Esophagus muscularis mucosa (tissue), 4 donors: ENCODE results near the gene NEO1. TPM values are rescaled to one million over a fixed set of nuclear protein-coding genes. Genes with fewer than 3 reads are reported as not detected.

Experiments used
- DNase-seq: peaks from one replicate; pipeline ENCODE4 v3.0.0-alpha.2; 2017; ENCODE audit errors: extremely low spot score
- H3K27ac ChIP-seq, 4 donors: fragments of 200-600 bp; sonication (generic); replicated peaks in 1 of 4; 1 replicate in 3 of 4; 2 replicates in 1 of 4; pipeline ENCODE4 v1.5.1; 2016 to 2019; ENCODE audit warnings: mild to moderate bottlenecking in 1 of 4
- H3K27me3 ChIP-seq, 4 donors: fragments of 200-600 bp; sonication (generic); one replicate each; pipeline versions ENCODE4 v1.5.1 to v1.6.0; 2016 to 2019
- H3K36me3 ChIP-seq, 4 donors: fragments of 200-600 bp; sonication (generic); one replicate each; pipeline ENCODE4 v1.5.1; 2016 to 2019
- H3K4me1 ChIP-seq, 4 donors: fragments of 200-600 bp; sonication (generic); one replicate each; pipeline ENCODE4 v1.5.1; 2016 to 2019
- H3K4me3 ChIP-seq, 4 donors: fragments of 200-600 bp; sonication (generic); 1 replicate in 2 of 4; 2 replicates in 2 of 4; pipeline ENCODE4 v1.5.1; 2016 to 2019; ENCODE audit warnings: mild to moderate bottlenecking in 4 of 4, moderate library complexity in 1 of 4
- H3K9me3 ChIP-seq, 4 donors: fragments of 200-600 bp; sonication (generic); 1 replicate in 3 of 4; 2 replicates in 1 of 4; pipeline ENCODE4 v1.5.1; 2016 to 2019
- EP300 ChIP-seq: sonication (generic); formaldehyde crosslinking; IDR thresholded peaks from one replicate; pipeline ENCODE4 v1.6.1; 2017; ENCODE audit warnings: antibody characterized with exemption
- POLR2A ChIP-seq: fragments of 450-650 bp; IDR thresholded peaks from one replicate; pipeline ENCODE4 v1.6.1; 2017; ENCODE audit warnings: antibody characterized with exemption, moderate library complexity, mild to moderate bottlenecking, low read depth
- POLR2AphosphoS5 ChIP-seq, 2 donors: sonication (generic); formaldehyde crosslinking; IDR thresholded peaks; one replicate each; pipeline ENCODE4 v1.6.1; 2017; ENCODE audit warnings: antibody characterized with exemption in 2 of 2
- WGBS: methylation state at CpG from one replicate; pipeline ENCODE4 v1.1.5; 2018; 5-methylcytosine and 5-hydroxymethylcytosine counted together
- intact Hi-C: fragments of 100-400 bp; cut with DNase I; formaldehyde crosslinking; loops from one replicate; pipeline ENCODE4 v1.15.1; 2023
- total RNA-seq, 4 donors: library from RNA; depleted of rRNA; stranded (reverse); fragments of >200 nt; gene quantifications; one replicate each; pipeline versions ENCODE4 v1.1.0 to v1.2.1, GENCODE V29; 2016
- TF ChIP-seq, protein P1 (sequence below), 3 experiments: fragments of 200-600 bp in 2 of 3; fragments of 450-650 bp in 1 of 3; sonication (generic) in 2 of 3; IDR thresholded peaks; one replicate each; pipeline ENCODE4 v1.5.1; 2017 to 2019; ENCODE audit warnings: antibody characterized with exemption in 3 of 3, mild to moderate bottlenecking in 2 of 3, moderate library complexity in 1 of 3

Gene NEO1
- total RNA-seq, 4 donors from 2014 or later = 38.2 to 61.2 (median 53.5) TPM

DNA sequence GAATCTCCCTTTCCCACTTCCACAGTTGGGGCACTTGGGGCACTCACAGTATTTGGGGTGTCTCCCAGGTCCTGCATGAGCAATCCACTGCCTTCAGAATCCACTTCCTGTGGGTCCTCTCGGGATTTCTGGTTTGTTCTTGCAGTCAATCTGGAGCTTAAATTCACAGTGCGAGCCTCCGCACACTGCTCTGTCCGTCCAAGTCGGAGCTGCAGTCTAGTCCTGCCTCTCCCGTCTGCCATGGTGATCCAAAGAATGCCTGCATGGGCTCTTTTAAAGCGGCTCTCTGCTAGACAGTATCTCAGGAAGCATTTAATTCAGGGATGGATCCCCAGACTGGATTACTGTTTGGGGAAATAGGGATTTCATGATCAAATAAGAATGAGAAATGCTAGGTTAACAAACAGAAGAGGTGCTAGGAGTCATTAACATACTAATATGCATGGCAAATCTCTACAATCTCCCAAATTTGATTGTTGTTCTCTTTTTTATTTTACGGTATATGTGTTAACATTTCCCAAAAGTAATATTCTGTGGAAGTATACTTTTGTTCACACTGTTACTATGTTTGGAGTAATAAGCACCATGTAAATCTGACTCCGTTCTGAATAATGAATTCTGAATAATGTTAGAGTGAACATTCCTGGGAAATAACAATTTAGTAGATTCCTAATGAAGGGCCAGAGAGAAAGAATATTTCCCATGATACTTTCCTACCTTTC is 174.0 kb downstream of the NEO1 start:
- H3K9me3 ChIP-seq = no peaks in the 10 kb centered on the region
- DNase-seq = no peak
- intact Hi-C loops = no loop called here
- 90% methylated on average over 9 of the region's 9 CpGs for WGBS
- TF ChIP-seq EP300 = no peak
- no peak for TF ChIP-seq POLR2A
- H3K4me1 ChIP-seq = peaks cover 0 to 20% (median 13%) of the 10 kb centered on the region in 4 donors
- H3K27me3 ChIP-seq = no peaks in the 10 kb centered on the region
- no peak overlapping the region for H3K4me3 ChIP-seq
- H3K36me3 ChIP-seq = no peaks in the 10 kb centered on the region
- H3K27ac ChIP-seq = no peak overlapping the region

DNA sequence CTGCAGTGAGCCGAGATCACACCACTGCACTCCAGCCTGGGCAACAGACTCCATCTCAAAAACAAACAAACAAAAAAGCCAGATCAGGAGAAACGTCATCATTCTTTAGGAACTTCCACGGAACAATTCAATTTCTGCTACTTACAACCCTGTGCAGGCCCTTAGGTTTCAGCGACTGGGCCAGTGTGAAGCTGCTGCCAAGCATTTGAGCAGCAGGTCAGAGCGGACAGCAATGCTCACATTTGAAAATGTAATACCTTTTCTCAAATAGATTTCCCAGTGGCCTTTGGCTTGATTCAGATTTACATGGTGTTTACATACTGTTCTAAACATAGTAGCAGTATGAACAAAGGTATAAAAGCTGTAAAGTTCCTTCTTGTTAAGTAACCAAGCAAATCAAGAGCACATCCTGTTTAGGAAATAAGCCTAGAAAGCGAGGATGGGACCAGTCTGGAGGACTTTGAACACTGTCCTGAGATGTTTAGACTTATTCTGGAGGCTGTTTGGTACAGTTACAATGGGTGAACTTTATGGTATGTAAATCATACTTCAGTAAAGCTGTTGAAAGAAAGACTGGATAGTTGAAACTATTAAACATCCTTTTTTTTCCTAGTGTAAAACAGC is 175.3 kb downstream of the NEO1 start:
- H3K27ac ChIP-seq = peak overlapping the region in 1 of 4 donors; percentile 37
- intact Hi-C loops = no loop called here
- H3K4me3 ChIP-seq = no peak overlapping the region
- WGBS = 59% methylated on average over 6 of the region's 6 CpGs
- DNase-seq = no peak
- H3K4me1 ChIP-seq = peaks cover 0 to 20% (median 13%) of the 10 kb centered on the region in 4 donors
- H3K27me3 ChIP-seq = no peaks in the 10 kb centered on the region
- H3K9me3 ChIP-seq = no peaks in the 10 kb centered on the region
- TF ChIP-seq POLR2A (no peak), POLR2AphosphoS5 (IDR thresholded peaks at IDR 0.05) (no peak), EP300 (no peak)
- TF ChIP-seq, protein P1, sequence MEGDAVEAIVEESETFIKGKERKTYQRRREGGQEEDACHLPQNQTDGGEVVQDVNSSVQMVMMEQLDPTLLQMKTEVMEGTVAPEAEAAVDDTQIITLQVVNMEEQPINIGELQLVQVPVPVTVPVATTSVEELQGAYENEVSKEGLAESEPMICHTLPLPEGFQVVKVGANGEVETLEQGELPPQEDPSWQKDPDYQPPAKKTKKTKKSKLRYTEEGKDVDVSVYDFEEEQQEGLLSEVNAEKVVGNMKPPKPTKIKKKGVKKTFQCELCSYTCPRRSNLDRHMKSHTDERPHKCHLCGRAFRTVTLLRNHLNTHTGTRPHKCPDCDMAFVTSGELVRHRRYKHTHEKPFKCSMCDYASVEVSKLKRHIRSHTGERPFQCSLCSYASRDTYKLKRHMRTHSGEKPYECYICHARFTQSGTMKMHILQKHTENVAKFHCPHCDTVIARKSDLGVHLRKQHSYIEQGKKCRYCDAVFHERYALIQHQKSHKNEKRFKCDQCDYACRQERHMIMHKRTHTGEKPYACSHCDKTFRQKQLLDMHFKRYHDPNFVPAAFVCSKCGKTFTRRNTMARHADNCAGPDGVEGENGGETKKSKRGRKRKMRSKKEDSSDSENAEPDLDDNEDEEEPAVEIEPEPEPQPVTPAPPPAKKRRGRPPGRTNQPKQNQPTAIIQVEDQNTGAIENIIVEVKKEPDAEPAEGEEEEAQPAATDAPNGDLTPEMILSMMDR (IDR thresholded peaks at IDR 0.05) = no peak
- no peaks in the 10 kb centered on the region for H3K36me3 ChIP-seq

DNA sequence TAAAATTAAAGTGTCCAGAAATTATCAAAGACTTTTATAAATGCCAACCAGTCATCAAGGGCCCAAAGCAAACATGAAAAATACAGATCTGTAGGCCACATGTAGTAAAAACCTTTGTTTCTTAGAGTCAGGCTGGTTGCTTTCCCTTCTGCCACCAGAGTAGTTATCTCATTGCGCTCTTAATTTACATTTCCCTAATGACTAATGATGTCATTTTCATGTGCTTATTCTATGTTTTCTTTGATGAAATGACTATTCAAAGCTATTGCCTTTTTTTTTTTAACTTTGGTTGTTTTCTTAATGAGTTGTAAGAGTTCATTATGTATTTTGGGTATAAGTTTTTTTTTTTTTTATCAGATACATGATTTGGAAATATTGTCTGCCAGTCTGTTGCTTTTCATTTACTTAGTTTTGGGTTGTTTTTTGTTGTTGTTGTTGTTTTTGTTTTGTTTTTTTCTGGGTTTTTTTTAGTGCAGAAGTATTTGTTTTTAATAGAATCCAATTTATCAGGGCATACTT is 175.9 kb downstream of the NEO1 start:
- no peak overlapping the region for H3K4me3 ChIP-seq
- no peak for DNase-seq
- H3K27me3 ChIP-seq = no peaks in the 10 kb centered on the region
- TF ChIP-seq POLR2A (no peak), POLR2AphosphoS5 (IDR thresholded peaks at IDR 0.05) (no peak), EP300 (no peak)
- TF ChIP-seq, protein P1 (IDR thresholded peaks at IDR 0.05) = no peak
- 97% methylated on average over 1 of the region's 1 CpG for WGBS
- intact Hi-C loops = no loop called here
- no peaks in the 10 kb centered on the region for H3K9me3 ChIP-seq
- H3K27ac ChIP-seq = peak overlapping the region in 1 of 4 donors; percentile 37
- H3K4me1 ChIP-seq = peaks cover 0 to 20% (median 13%) of the 10 kb centered on the region in 4 donors
- H3K36me3 ChIP-seq = no peaks in the 10 kb centered on the region

DNA sequence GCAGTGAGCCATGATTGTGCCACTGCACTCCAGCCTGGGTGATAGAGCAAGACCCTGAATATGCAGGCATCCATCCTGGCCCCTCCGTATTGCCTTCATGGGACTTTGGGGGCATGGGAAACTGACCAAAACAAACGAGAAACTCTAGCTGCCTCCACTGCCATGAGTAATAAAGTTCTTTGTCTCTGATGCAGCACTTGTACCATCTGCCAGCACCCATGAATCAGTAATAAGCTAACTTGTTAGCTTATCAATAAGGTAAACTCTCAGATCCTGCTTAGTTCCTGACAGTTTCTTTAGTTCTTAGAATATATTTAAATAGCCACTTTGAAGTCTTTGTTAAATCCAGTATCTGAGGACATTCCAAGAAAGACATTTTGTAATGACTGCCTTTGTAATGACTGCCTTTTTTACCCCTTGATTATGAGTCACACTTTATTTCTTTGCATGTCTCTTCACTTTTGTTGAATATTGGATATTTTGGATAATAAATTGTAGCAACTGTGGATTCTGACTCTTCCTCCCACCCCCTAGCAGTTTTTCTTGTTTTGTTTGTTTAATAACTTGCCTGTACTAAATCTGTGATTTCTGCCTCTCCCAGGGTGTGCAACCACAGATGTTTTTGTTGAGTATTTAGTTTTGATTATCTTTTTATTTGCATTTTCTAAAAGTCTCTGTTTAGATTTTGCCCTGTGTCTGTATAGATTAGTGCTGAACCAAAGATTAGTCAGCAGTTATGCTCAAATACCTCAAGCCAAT is 179.6 kb downstream of the NEO1 start:
- DNase-seq = no peak
- WGBS = 75% methylated on average over 2 of the region's 2 CpGs
- Histone ChIP-seq H3K9me3 (no peaks in the 10 kb centered on the region), H3K36me3 (peaks cover 0 to 8% (median 7%) of the 10 kb centered on the region in 4 donors), H3K4me1 (peaks cover 0 to 15% (median 11%) of the 10 kb centered on the region in 4 donors), H3K27me3 (no peaks in the 10 kb centered on the region), H3K27ac (no peak overlapping the region), H3K4me3 (no peak overlapping the region)
- no peak for TF ChIP-seq POLR2AphosphoS5 (IDR thresholded peaks at IDR 0.05)
- TF ChIP-seq, protein P1 (IDR thresholded peaks at IDR 0.05) = no peak
- no peak for TF ChIP-seq POLR2A
- TF ChIP-seq EP300 = no peak
- intact Hi-C loops = no loop called here

DNA sequence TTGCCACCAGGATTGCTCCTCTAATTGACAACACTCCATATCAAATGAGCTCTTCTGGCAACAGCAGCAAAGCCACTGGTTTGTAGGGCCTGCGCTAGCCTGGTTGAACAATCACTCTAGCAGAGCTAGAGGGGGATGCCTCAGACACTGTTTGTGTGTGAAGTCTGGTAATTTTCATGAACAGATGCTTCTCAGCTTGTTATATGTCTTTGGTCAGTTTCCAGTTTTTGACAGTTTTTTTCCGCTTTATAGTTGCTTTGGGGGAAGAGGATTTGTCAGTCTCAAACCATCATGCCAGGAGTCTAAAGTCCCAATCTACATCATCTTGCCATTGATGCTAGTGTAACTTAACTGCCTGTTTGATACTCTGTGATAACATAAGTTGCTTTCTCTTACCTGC is 180.5 kb downstream of the NEO1 start:
- intact Hi-C loops = no loop called here
- TF ChIP-seq EP300 (no peak), POLR2AphosphoS5 (IDR thresholded peaks at IDR 0.05) (no peak), POLR2A (no peak)
- TF ChIP-seq, protein P1 (IDR thresholded peaks at IDR 0.05) = no peak
- Histone ChIP-seq H3K27ac (no peak overlapping the region), H3K9me3 (no peaks in the 10 kb centered on the region), H3K36me3 (peaks cover 0 to 13% (median 7%) of the 10 kb centered on the region in 4 donors), H3K4me3 (no peak overlapping the region), H3K27me3 (no peaks in the 10 kb centered on the region), H3K4me1 (peaks cover 0 to 8% (median 4%) of the 10 kb centered on the region in 4 donors)
- no peak for DNase-seq
- 97% methylated on average over 2 of the region's 2 CpGs for WGBS
